Mammary epithelial cell (primary cell): Measurements from ENCODE around the gene HOMEZ.

Experiments
- CTCF ChIP-seq, 2 donors: IDR thresholded peaks in 1 of 2; conservative IDR thresholded peaks in 1 of 2; 2 replicates each; pipeline ENCODE4 v1.5.1; 2011 to 2012; ENCODE audit warnings: inconsistent platforms in 2 of 2, low read length in 2 of 2, mild to moderate bottlenecking in 2 of 2, control low read depth in 1 of 2, low read depth in 1 of 2; ENCODE audit not compliant: insufficient read depth in 1 of 2; ENCODE audit errors: extremely low read depth in 1 of 2
- EZH2 ChIP-seq: IDR thresholded peaks from 2 replicates; pipeline ENCODE4 v1.6.1; 2012; ENCODE audit warnings: low read length, inconsistent platforms, borderline replicate concordance

DNA sequence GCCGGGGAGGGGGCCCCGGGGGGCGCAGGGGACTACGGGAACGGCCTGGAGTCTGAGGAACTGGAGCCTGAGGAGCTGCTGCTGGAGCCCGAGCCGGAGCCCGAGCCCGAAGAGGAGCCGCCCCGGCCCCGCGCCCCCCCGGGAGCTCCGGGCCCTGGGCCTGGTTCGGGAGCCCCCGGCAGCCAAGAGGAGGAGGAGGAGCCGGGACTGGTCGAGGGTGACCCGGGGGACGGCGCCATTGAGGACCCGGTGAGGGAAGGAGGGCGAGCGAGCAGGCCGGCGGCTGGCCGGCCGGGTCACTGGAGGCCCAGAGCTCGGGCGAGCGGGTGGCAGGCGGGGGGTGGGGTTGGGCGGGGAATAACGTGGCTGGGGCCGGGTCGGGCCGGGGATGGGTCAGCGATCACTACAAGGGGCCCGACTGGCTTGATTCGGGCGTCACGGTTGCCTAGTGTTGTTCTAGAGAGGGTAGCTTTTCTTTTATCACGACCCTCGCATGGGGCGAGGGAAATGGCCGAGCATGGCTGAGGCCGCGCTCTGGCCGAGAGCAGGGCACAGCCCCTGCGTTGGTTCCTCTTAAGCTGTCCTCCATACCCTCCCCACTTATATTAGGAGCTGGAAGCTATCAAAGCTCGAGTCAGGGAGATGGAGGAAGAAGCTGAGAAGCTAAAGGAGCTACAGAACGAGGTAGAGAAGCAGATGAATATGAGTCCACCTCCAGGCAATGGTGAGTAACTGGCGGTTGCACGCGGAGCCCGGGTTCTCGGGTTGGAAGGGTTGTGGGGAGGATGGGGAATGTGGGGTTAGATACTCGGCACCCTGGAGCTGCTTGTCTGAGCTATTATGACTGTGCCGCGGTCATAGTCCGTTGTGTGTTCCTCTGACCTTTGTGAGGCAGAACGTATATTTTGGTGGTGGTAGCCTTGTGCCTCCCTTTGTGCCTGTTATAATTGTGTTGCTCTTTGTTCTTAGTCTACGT is 35.9 kb upstream of the HOMEZ start:
- TF ChIP-seq CTCF (conservative IDR thresholded peaks at IDR 0.05 in 1 of 2, IDR thresholded peaks at IDR 0.05 in 1 of 2; ENCODE audit: extremely low read depth in 1 of 2, insufficient read depth in 1 of 2, low read depth in 1 of 2, low read length in 2 of 2) = no peak
- TF ChIP-seq EZH2 = no peak
